IMR-90 (cell line): ENCODE measurements around the gene PCDHGC4. TPM values are rescaled to one million over a fixed set of nuclear protein-coding genes. Genes with fewer than 3 reads are reported as not detected.

ENCODE experiments used
- ATAC-seq: fragments of 200-7000 bp; cut with Tn5 transposase; 2 replicates; pipeline ENCODE4 v1.9.1; 2020; ENCODE audit warnings: low read depth, mild to moderate bottlenecking, moderate library complexity
- BruUV-seq: library from RNA; stranded (reverse); fragments of 400-500 nt; replicated peaks from 2 replicates; lab custom pipeline; 2021; lab: Mats Ljungman, UMichigan
- CTCF ChIA-PET: fragments of 300-600 bp; formaldehyde crosslinking; extraction: SDS; loops from one replicate; lab custom pipeline; 2021; ENCODE audit warnings: antibody characterized with exemption; lab: Yijun Ruan, JAX
- POLR2A ChIA-PET: fragments of 300-600 bp; sonication (Branson Sonifier 250); formaldehyde crosslinking; loops from one replicate; lab custom pipeline; 2022; ENCODE audit warnings: antibody characterized with exemption; ENCODE audit not compliant: unreplicated experiment; lab: Charles Lee
- DNase-seq: peaks from one replicate; pipeline ENCODE4 v3.0.0; 2013
- H2AFZ ChIP-seq: replicated peaks from 2 replicates; pipeline ENCODE3; 2013; ENCODE audit warnings: low read length, mild to moderate bottlenecking; ENCODE audit not compliant: poor library complexity
- H2AK5ac ChIP-seq: 2 replicates; pipeline ENCODE4 v1.6.1; 2013; ENCODE audit warnings: low read depth, low read length, inconsistent platforms
- H2AK9ac ChIP-seq: replicated peaks from 2 replicates; pipeline ENCODE3; 2013; ENCODE audit warnings: mild to moderate bottlenecking, low read depth, low read length, moderate library complexity; ENCODE audit not compliant: poor library complexity
- H2BK120ac ChIP-seq: 2 replicates; pipeline ENCODE4 v1.6.1; 2013; ENCODE audit warnings: low read depth, low read length, inconsistent platforms
- H2BK15ac ChIP-seq: 3 replicates; pipeline ENCODE4 v1.6.1; 2013; ENCODE audit warnings: low read depth, low read length, inconsistent platforms
- H2BK20ac ChIP-seq: 2 replicates; pipeline ENCODE4 v1.6.1; 2013; ENCODE audit warnings: low read depth, mild to moderate bottlenecking, inconsistent platforms, low read length, moderate library complexity
- H2BK5ac ChIP-seq: 2 replicates; pipeline ENCODE4 v1.6.1; 2013; ENCODE audit warnings: mild to moderate bottlenecking, low read depth, low read length, inconsistent platforms; ENCODE audit not compliant: poor library complexity, severe bottlenecking
- H3K14ac ChIP-seq: replicated peaks from 2 replicates; pipeline ENCODE4 v1.6.1; 2013; ENCODE audit warnings: low read depth, low read length, inconsistent platforms
- H3K18ac ChIP-seq: 2 replicates; pipeline ENCODE4 v1.6.1; 2013; ENCODE audit warnings: low read depth, low read length, control low read depth
- H3K23ac ChIP-seq: 2 replicates; pipeline ENCODE4 v1.6.1; 2013; ENCODE audit warnings: low read depth, low read length, inconsistent platforms
- H3K27ac ChIP-seq: 2 replicates; pipeline ENCODE4 v1.5.1; 2013; ENCODE audit warnings: mild to moderate bottlenecking, control low read depth, low read length; ENCODE audit not compliant: insufficient read depth
- H3K27me3 ChIP-seq: 2 replicates; pipeline ENCODE4 v1.6.1; 2013; ENCODE audit warnings: low read length; ENCODE audit not compliant: control insufficient read depth, insufficient read depth
- H3K36me3 ChIP-seq: 2 replicates; pipeline ENCODE4 v1.6.1; 2013; ENCODE audit warnings: low read length, mixed read lengths; ENCODE audit not compliant: control insufficient read depth, insufficient read depth
- H3K4ac ChIP-seq: 2 replicates; pipeline ENCODE4 v1.6.1; 2013; ENCODE audit warnings: low read depth, low read length, inconsistent platforms
- H3K4me1 ChIP-seq: 2 replicates; pipeline ENCODE4 v1.6.1; 2013; ENCODE audit warnings: low read length, mixed read lengths; ENCODE audit not compliant: control insufficient read depth, insufficient read depth
- H3K4me2 ChIP-seq: 2 replicates; pipeline ENCODE4 v1.6.1; 2013; ENCODE audit warnings: low read depth, mild to moderate bottlenecking, control low read depth, low read length, moderate library complexity
- H3K4me3 ChIP-seq: 2 replicates; pipeline ENCODE4 v1.5.1; 2013; ENCODE audit warnings: low read depth, mild to moderate bottlenecking, control low read depth, low read length, moderate library complexity; ENCODE audit not compliant: insufficient read depth
- H3K56ac ChIP-seq: 2 replicates; pipeline ENCODE4 v1.6.1; 2013; ENCODE audit warnings: low read length, inconsistent platforms; ENCODE audit not compliant: insufficient read depth; ENCODE audit errors: extremely low read depth
- H3K79me1 ChIP-seq, 2 experiments: 2 replicates each; pipeline ENCODE4 v1.6.1; 2013; ENCODE audit warnings: low read length in 2 of 2, inconsistent platforms in 1 of 2, low read depth in 1 of 2
- H3K9ac ChIP-seq: 2 replicates; pipeline ENCODE4 v1.6.1; 2013; ENCODE audit warnings: low read depth, low read length, control low read depth
- H3K9me1 ChIP-seq: 2 replicates; pipeline ENCODE4 v1.6.1; 2013; ENCODE audit warnings: low read length, inconsistent platforms; ENCODE audit not compliant: insufficient read depth
- H3K9me3 ChIP-seq: 2 replicates; pipeline ENCODE4 v1.6.1; 2013; ENCODE audit warnings: low read length; ENCODE audit not compliant: control insufficient read depth, insufficient read depth
- H4K20me1 ChIP-seq: 2 replicates; pipeline ENCODE4 v1.6.1; 2013; ENCODE audit warnings: low read length, inconsistent platforms; ENCODE audit not compliant: insufficient read depth
- H4K5ac ChIP-seq: 2 replicates; pipeline ENCODE4 v1.6.1; 2013; ENCODE audit warnings: mild to moderate bottlenecking, low read depth, low read length, control low read depth
- H4K8ac ChIP-seq, 2 experiments: 2 replicates each; pipeline ENCODE4 v1.6.1; 2013; ENCODE audit warnings: low read depth in 2 of 2, low read length in 2 of 2, control low read depth in 1 of 2, inconsistent platforms in 1 of 2
- H4K91ac ChIP-seq: 2 replicates; pipeline ENCODE4 v1.6.1; 2013; ENCODE audit warnings: low read depth, low read length, inconsistent platforms; ENCODE audit not compliant: insufficient read depth
- NFE2L2 ChIP-seq: fragments of 150-350 bp; IDR thresholded peaks from 2 replicates; pipeline ENCODE4 v1.6.1; 2016; ENCODE audit warnings: low read depth, mild to moderate bottlenecking, low read length
- RAD21 ChIP-seq: IDR thresholded peaks from 2 replicates; pipeline ENCODE4 v1.6.1; 2012; ENCODE audit warnings: low read length, improper control_type of control experiment
- WGBS, 2 experiments: methylation state at CpG; one replicate each; pipeline versions ENCODE4 v1.1.5 to v1.1.7; 2013; ENCODE audit warnings: missing lambda C conversion rate in 2 of 2; ENCODE audit not compliant: insufficient read length in 1 of 2; ENCODE audit errors: extremely low coverage in 2 of 2; 5-methylcytosine and 5-hydroxymethylcytosine counted together
- dilution Hi-C: fragments of 300-500 bp; cut with HindIII; formaldehyde crosslinking; loops from one replicate; pipeline ENCODE4 v1.14.3; 2018; ENCODE audit warnings: low sequenced_read_pairs; ENCODE audit not compliant: unreplicated experiment
- in situ Hi-C: fragments of 300-500 bp; cut with MboI; formaldehyde crosslinking; loops from 3 replicates; pipeline ENCODE4 v1.14.3; 2019; ENCODE audit warnings: low sequenced_read_pairs, inconsistent platforms, mixed read lengths
- intact Hi-C: fragments of 100-400 bp; cut with micrococcal nuclease; formaldehyde crosslinking; loops from 2 replicates; pipeline ENCODE4 v1.10.0; 2022
- polyA plus RNA-seq, 3 experiments: library from polyadenylated mRNA; depleted of rRNA; stranded (reverse); fragments of >200 nt; gene quantifications; 2 replicates each; pipeline ENCODE4 v1.2.3, GENCODE V29; 2012; ENCODE audit warnings: low replicate concordance in 1 of 3
- total RNA-seq: library from RNA; depleted of rRNA; stranded (reverse); fragments of >200 nt; gene quantifications from 2 replicates; pipeline ENCODE4 v1.2.3, GENCODE V29; 2012

The PCDHGC4 gene
- total and polyA plus RNA-seq, 2 of the 4 experiments (the other 2 are of a cell fraction): 0.65 to 1.6 TPM

DNA sequence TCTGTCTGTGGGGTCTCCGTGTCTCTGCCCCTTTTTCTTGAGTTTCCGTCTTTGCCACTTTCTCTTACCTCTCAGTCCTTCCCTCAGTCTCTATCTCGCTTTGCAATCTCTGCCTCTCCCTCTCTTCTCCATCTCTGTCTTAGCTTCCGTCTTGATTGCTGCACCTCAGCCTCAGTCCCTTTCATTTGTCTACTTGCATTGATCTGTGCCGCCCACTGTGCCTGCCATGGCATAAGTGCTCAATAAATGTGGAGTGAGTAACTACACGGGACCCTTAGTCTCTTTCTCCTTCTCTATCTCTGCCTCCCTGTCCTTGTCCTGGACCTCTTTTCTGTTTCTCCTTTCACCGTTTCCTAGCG lies 10.6 kb downstream of the PCDHGC4 start:
- Histone ChIP-seq H2BK120ac (no peak overlapping the region), H3K27ac (no peak overlapping the region), H2AK9ac (no peak overlapping the region), H3K56ac (no peak overlapping the region), H3K36me3 (peaks cover 34% of the 10 kb centered on the region), H3K18ac (no peak overlapping the region), H3K4me2 (no peak overlapping the region), H3K9ac (no peak overlapping the region), H3K27me3 (no peaks in the 10 kb centered on the region), H3K4me1 (peaks cover 21% of the 10 kb centered on the region), H2BK15ac (no peak overlapping the region), H4K8ac (no peak overlapping the region), H3K79me1 (peaks cover 10 to 35% of the 10 kb centered on the region in 2 experiments), H2BK5ac (no peak overlapping the region), H3K9me1 (peaks cover 9% of the 10 kb centered on the region; the same call in 1 of the 2 replicates), H3K4ac (no peak overlapping the region), H4K5ac (no peak overlapping the region), H4K20me1 (peaks cover 13% of the 10 kb centered on the region; the same call in 1 of the 2 replicates), H2AFZ (no peak overlapping the region), H3K9me3 (no peaks in the 10 kb centered on the region), H3K4me3 (no peak overlapping the region), H4K91ac (no peak overlapping the region), H3K14ac (no peak overlapping the region), H2AK5ac (0 out of 2 replicates have a peak overlapping the region, but pooled peaks have one; percentile 51), H2BK20ac (no peak overlapping the region), H3K23ac (peak overlapping the region; percentile 43; the same call in 1 of the 2 replicates)
- TF ChIP-seq RAD21: no peak
- no peak for TF ChIP-seq NFE2L2
- intact Hi-C loops: no loop called here
- no peak for DNase-seq
- ATAC-seq: no peak
- BruUV-seq: no TSS peak
- dilution Hi-C loops: no loop called here
- CTCF ChIA-PET: no interaction called here
- POLR2A ChIA-PET: no interaction called here
- 90% methylated on average over 4 of the region's 8 CpGs; no CpG with 5 or more reads in 1 of the 2 experiments for WGBS, 2 experiments
- in situ Hi-C loops: no loop called here
